ENCODE results near the gene NDUFA7. TPM values are rescaled to one million over a fixed set of nuclear protein-coding genes. Genes with fewer than 3 reads are reported as not detected.

Gene NDUFA7
- total RNA-seq, 1 donor from 2014 or later, result 77.9 TPM

- DNase-seq (ENCODE audit: low read depth), result no peak
- no peak overlapping the region for H3K4me3 ChIP-seq (ENCODE audit: low read depth, low read length)
- no peak for TF ChIP-seq CTCF (conservative IDR thresholded peaks at IDR 0.05; ENCODE audit: low read depth, low read length)
Measured at GRCh38 chr19:8338835-8339234, 17.7 kb upstream of the NDUFA7 start.

GRCh38 chr19:8337728-8338127, 16.6 kb upstream of the NDUFA7 start:
- no peak for TF ChIP-seq CTCF (conservative IDR thresholded peaks at IDR 0.05; ENCODE audit: low read depth, low read length)
- no peak overlapping the region for H3K4me3 ChIP-seq (ENCODE audit: low read depth, low read length)
- no peak for DNase-seq (ENCODE audit: low read depth)

GRCh38 chr19:8336660-8337059, 15.5 kb upstream of the NDUFA7 start:
- no peak for DNase-seq (ENCODE audit: low read depth)
- TF ChIP-seq CTCF (conservative IDR thresholded peaks at IDR 0.05; ENCODE audit: low read depth, low read length), result no peak
- H3K4me3 ChIP-seq (ENCODE audit: low read depth, low read length), result no peak overlapping the region

- no peak overlapping the region for H3K4me3 ChIP-seq (ENCODE audit: low read depth, low read length)
- DNase-seq (ENCODE audit: low read depth), result no peak
- TF ChIP-seq CTCF (conservative IDR thresholded peaks at IDR 0.05; ENCODE audit: low read depth, low read length), result no peak
Measured at GRCh38 chr19:8336072-8336569, 14.9 kb upstream of the NDUFA7 start.

GRCh38 chr19:8335343-8336071, 14.3 kb upstream of the NDUFA7 start:
- no peak for DNase-seq (ENCODE audit: low read depth)
- no peak overlapping the region for H3K4me3 ChIP-seq (ENCODE audit: low read depth, low read length)
- TF ChIP-seq CTCF (conservative IDR thresholded peaks at IDR 0.05; ENCODE audit: low read depth, low read length), result peak; percentile 17

- DNase-seq (ENCODE audit: low read depth), result no peak
- H3K4me3 ChIP-seq (ENCODE audit: low read depth, low read length), result peak overlapping the region; percentile 41
Measured at GRCh38 chr19:8334458-8335342, 13.5 kb upstream of the NDUFA7 start.

More at GRCh38 chr19:8334458-8335342, 13.5 kb upstream of the NDUFA7 start:
- TF ChIP-seq CTCF (conservative IDR thresholded peaks at IDR 0.05; ENCODE audit: low read depth, low read length), result no peak
